HCT116 (cell line): ENCODE measurements around the gene BAIAP2L2. TPM values are rescaled to one million over a fixed set of nuclear protein-coding genes. Genes with fewer than 3 reads are reported as not detected.

Source experiments
- ATAC-seq: fragments of 200-7000 bp; cut with Tn5 transposase; 2 replicates; pipeline ENCODE4 v1.9.1; 2020; ENCODE audit warnings: mild to moderate bottlenecking, moderate library complexity
- BruUV-seq: library from RNA; stranded (reverse); fragments of 400-500 nt; replicated peaks from 2 replicates; lab custom pipeline; 2021; lab: Mats Ljungman, UMichigan
- CTCF ChIA-PET: fragments of 300-600 bp; sonication (Branson Sonifier 250); formaldehyde crosslinking; loops from one replicate; lab custom pipeline; 2021; ENCODE audit warnings: antibody characterized with exemption; lab: Charles Lee
- POLR2A ChIA-PET: fragments of 300-600, 350-600 bp; sonication (Branson Sonifier 250); formaldehyde crosslinking; loops from one replicate; lab custom pipeline; 2021; ENCODE audit warnings: antibody characterized with exemption; lab: Charles Lee
- RAD21 ChIA-PET, 2 experiments: fragments of 300-600 bp; sonication (Branson Sonifier 250); formaldehyde crosslinking; loops; one replicate each; lab custom pipeline; 2023; ENCODE audit warnings: low total read pairs in 2 of 2; ENCODE audit not compliant: uncharacterized antibody in 2 of 2, unreplicated experiment in 2 of 2, low non-redundant PET in 1 of 2; lab: Charles Lee
- DNase-seq: peaks from one replicate; pipeline ENCODE4 v3.0.0-alpha.2; 2010; ENCODE audit warnings: low read depth, low spot score
- H2AFZ ChIP-seq: fragments of 200-600 bp; shearing (Covaris generic), sonication (generic); 2 replicates; pipeline ENCODE4 v1.6.1; 2017; ENCODE audit warnings: low read depth, mixed run types, mixed read lengths, antibody characterized with exemption, low read length; ENCODE audit not compliant: poor library complexity, severe bottlenecking
- H3K27ac ChIP-seq: 2 replicates; pipeline ENCODE4 v1.5.1; 2012; ENCODE audit warnings: low read depth, low read length
- H3K27me3 ChIP-seq: fragments of 200-600 bp; sonication (generic); 2 replicates; pipeline ENCODE4 v1.6.1; 2016; ENCODE audit warnings: mixed run types, low read length, mixed read lengths; ENCODE audit not compliant: insufficient read depth
- H3K36me3 ChIP-seq, 2 experiments: fragments of 200-500 bp in 1 of 2; fragments of 200-600 bp in 1 of 2; sonication (Bioruptor generic) in 1 of 2; sonication (generic) in 1 of 2; 2 replicates each; pipeline versions ENCODE4 v1.5.1 to v1.6.1; 2014 to 2016; ENCODE audit warnings: low read length in 2 of 2, inconsistent platforms in 1 of 2, mixed read lengths in 1 of 2, mixed run types in 1 of 2; ENCODE audit not compliant: insufficient read depth in 2 of 2, control insufficient read depth in 1 of 2
- H3K4me1 ChIP-seq, 2 experiments: fragments of 200-600 bp in 1 of 2; sonication (generic) in 1 of 2; 2 replicates each; pipeline versions ENCODE4 v1.5.1 to v1.6.1; 2012 to 2017; ENCODE audit warnings: low read length in 2 of 2, inconsistent platforms in 1 of 2, mild to moderate bottlenecking in 1 of 2, mixed read lengths in 1 of 2, mixed run types in 1 of 2, moderate library complexity in 1 of 2; ENCODE audit not compliant: insufficient read depth in 2 of 2, control insufficient read depth in 1 of 2
- H3K4me2 ChIP-seq: fragments of 200-600 bp; sonication (generic); 2 replicates; pipeline ENCODE4 v1.6.1; 2017; ENCODE audit warnings: mixed run types, low read length, mixed read lengths
- H3K4me3 ChIP-seq, 2 experiments: fragments of 200-600 bp in 1 of 2; sonication (generic) in 1 of 2; replicated peaks in 1 of 2; 2 replicates each; pipeline ENCODE4 v1.5.1; 2011 to 2016; ENCODE audit warnings: low read length in 2 of 2, control low read depth in 1 of 2, low read depth in 1 of 2, mild to moderate bottlenecking in 1 of 2, mixed read lengths in 1 of 2, mixed run types in 1 of 2
- H3K79me2 ChIP-seq: fragments of 200-600 bp; sonication (generic); 2 replicates; pipeline ENCODE4 v1.6.1; 2017; ENCODE audit warnings: mild to moderate bottlenecking, mixed run types, low read length, moderate library complexity, mixed read lengths; ENCODE audit not compliant: insufficient read depth
- H3K9ac ChIP-seq: fragments of 200-600 bp; sonication (generic); 2 replicates; pipeline ENCODE4 v1.6.1; 2016; ENCODE audit warnings: low read length, mixed read lengths
- H3K9me2 ChIP-seq: fragments of 200-600 bp; sonication (generic), shearing (Covaris generic); 2 replicates; pipeline ENCODE4 v1.6.1; 2017; ENCODE audit warnings: mixed run types, mild to moderate bottlenecking, moderate library complexity; ENCODE audit not compliant: insufficient read depth
- H3K9me3 ChIP-seq, 2 experiments: fragments of 200-500 bp in 1 of 2; fragments of 200-600 bp in 1 of 2; sonication (Bioruptor generic) in 1 of 2; sonication (generic) in 1 of 2; 2 replicates each; pipeline ENCODE4 v1.6.1; 2014 to 2017; ENCODE audit warnings: low read length in 2 of 2, mixed read lengths in 2 of 2, inconsistent platforms in 1 of 2, low read depth in 1 of 2, mild to moderate bottlenecking in 1 of 2, mixed run types in 1 of 2, moderate library complexity in 1 of 2; ENCODE audit not compliant: control insufficient read depth in 1 of 2, insufficient read depth in 1 of 2
- H4K20me1 ChIP-seq: fragments of 200-600 bp; sonication (generic), shearing (Covaris generic); 2 replicates; pipeline ENCODE4 v1.6.1; 2017; ENCODE audit warnings: mixed run types, mild to moderate bottlenecking, moderate library complexity; ENCODE audit not compliant: insufficient read depth
- CTCF ChIP-seq, 3 experiments: fragments of 200-600 bp in 1 of 3; sonication (generic) in 1 of 3; IDR thresholded peaks in 2 of 3; conservative IDR thresholded peaks in 1 of 3; 2 replicates each; pipeline ENCODE4 v1.5.1; 2012 to 2017; ENCODE audit warnings: low read depth in 2 of 3, low read length in 2 of 3, antibody characterized with exemption in 1 of 3, borderline replicate concordance in 1 of 3, control low read depth in 1 of 3, mild to moderate bottlenecking in 1 of 3, mixed read lengths in 1 of 3, mixed run types in 1 of 3, moderate library complexity in 1 of 3; ENCODE audit not compliant: insufficient read depth in 1 of 3
- ELF1 ChIP-seq: IDR thresholded peaks from 2 replicates; pipeline ENCODE4 v1.6.1; 2012; ENCODE audit warnings: low read depth, borderline replicate concordance
- EZH2phosphoT487 ChIP-seq: fragments of 200-600 bp; IDR thresholded peaks from 2 replicates; pipeline ENCODE4 v1.6.1; 2018; ENCODE audit warnings: antibody characterized with exemption, borderline replicate concordance
- JUND ChIP-seq: IDR thresholded peaks from 2 replicates; pipeline ENCODE4 v1.6.1; 2012
- MAX ChIP-seq: IDR thresholded peaks from 2 replicates; pipeline ENCODE4 v1.6.1; 2012
- POLR2AphosphoS5 ChIP-seq: IDR thresholded peaks from 2 replicates; pipeline ENCODE4 v1.6.1; 2011; ENCODE audit warnings: mild to moderate bottlenecking, low read depth, low read length, moderate library complexity
- SP1 ChIP-seq: IDR thresholded peaks from 2 replicates; pipeline ENCODE4 v1.6.1; 2012; ENCODE audit warnings: low read depth
- TCF7L2 ChIP-seq: IDR thresholded peaks from 2 replicates; pipeline ENCODE4 v1.7.0; 2011; ENCODE audit warnings: borderline replicate concordance, inconsistent platforms; ENCODE audit not compliant: insufficient read depth, insufficient read length; ENCODE audit errors: extremely low read depth
- YY1 ChIP-seq: IDR thresholded peaks from 2 replicates; pipeline ENCODE4 v1.6.1; 2011; ENCODE audit warnings: low read length, low read depth, moderate library complexity, mild to moderate bottlenecking; ENCODE audit not compliant: insufficient replicate concordance; ENCODE audit errors: extremely low read depth
- intact Hi-C: fragments of 100-400 bp; cut with micrococcal nuclease; formaldehyde crosslinking; loops from 2 replicates; pipeline ENCODE4 v1.10.0; 2022
- total RNA-seq: library from RNA; stranded (reverse); gene quantifications from one replicate; pipeline ENCODE4 v1.2.1, GENCODE V29; 2021; ENCODE audit not compliant: unreplicated experiment

Gene BAIAP2L2
- total RNA-seq, 1 experiment from 2014 or later = 1.0 TPM

DNA sequence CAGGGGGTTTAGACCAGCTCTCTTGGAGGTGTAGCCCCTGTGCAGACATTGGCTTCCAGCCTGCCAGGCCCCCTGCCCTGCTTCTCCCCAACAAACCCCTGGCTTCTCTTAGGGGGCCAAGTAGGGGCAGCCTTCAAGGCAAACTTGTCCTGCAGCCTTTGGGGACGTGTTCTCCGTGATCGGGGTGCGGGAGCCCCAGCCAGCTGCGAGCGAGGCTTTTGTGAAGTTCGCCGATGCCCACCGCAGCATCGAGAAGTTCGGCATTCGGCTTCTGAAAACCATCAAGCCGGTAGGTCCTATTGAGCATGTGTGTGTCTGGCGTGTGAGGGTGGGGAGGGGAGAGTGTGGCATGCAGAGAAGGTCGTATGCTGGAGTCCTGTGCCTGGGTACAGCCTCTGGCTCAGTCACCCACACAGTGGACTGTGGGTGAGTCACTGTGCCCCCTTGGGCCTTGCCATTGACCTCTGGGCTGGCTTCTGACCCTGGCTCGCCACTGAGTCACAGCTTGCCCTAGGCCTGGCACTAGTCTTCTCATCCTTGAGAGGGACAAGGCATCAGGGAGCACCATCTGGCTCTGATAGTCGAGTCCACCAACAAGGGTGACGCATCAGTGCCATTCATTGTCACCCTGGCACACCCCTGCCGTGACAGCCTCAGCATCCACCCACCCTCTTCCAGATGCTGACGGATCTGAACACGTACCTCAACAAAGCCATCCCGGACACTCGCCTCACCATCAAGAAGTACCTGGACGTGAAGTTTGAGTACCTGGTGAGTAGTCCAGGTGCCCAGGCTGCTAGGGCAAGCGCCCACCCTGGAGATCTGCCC, 37.9 kb downstream of the BAIAP2L2 start:
- intact Hi-C loops = no loop called here
- CTCF ChIA-PET = interaction anchor here (1.3 kb wide), 1 partner anchor 25 kb away, joined by 3 read pairs; no protein-coding TSS in a partner anchor
- Histone ChIP-seq H3K36me3 (peaks cover 9 to 24% of the 10 kb centered on the region in 2 experiments; a peak in 3 of 4 replicates), H3K4me1 (no peaks in the 10 kb centered on the region), H4K20me1 (no peaks in the 10 kb centered on the region), H3K9me2 (no peaks in the 10 kb centered on the region), H2AFZ (no peak overlapping the region), H3K9me3 (no peaks in the 10 kb centered on the region), H3K79me2 (no peaks in the 10 kb centered on the region), H3K9ac (no peak overlapping the region)
- RAD21 ChIA-PET = no interaction called here
- no peak for DNase-seq
- TF ChIP-seq MAX (no peak), ELF1 (no peak), SP1 (no peak), JUND (no peak), CTCF (IDR thresholded peaks at IDR 0.05 in 2 of 3, conservative IDR thresholded peaks at IDR 0.05 in 1 of 3; ENCODE audit: borderline replicate concordance in 1 of 3, insufficient read depth in 1 of 3, low read depth in 2 of 3, low read length in 2 of 3) (no peak), TCF7L2 (no peak), EZH2phosphoT487 (no peak), POLR2AphosphoS5 (no peak), YY1 (no peak)
- TF ChIP-seq, all 23 proteins: peak for 0
- ATAC-seq = no peak
- Histone ChIP-seq H3K4me2 (no peak overlapping the region), H3K27me3 (no peaks in the 10 kb centered on the region), H3K4me3 (no peak overlapping the region), H3K27ac (no peak overlapping the region)
- POLR2A ChIA-PET = no interaction called here
- BruUV-seq = no TSS peak
